Measurements from ENCODE around the gene NOPCHAP1.

Gene NOPCHAP1

DNA sequence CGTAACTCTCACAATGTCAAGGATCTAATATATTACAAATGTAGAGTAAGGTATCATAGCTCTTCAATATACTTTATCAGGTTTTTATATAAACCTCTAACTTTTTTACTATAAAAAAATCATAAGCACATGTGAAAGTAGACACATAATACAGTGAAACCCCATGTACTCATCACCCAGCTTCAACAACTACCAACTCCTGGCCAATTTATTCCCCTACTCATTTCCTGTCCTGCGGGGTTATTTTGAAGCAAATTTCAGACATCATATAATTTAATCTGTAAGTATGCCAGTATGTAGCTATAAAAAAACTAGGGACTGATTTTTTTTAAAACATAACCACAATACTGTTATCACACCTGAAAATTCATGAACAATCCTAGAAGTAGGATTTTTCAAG, 47.7 kb downstream of the NOPCHAP1 start:
- Histone ChIP-seq H3K4me1 (ENCODE audit: control insufficient read depth, insufficient read depth, low read length, poor library complexity, severe bottlenecking) (peaks cover 3% of the 10 kb centered on the region), H3K4me3 (ENCODE audit: insufficient read depth, low read depth, low read length, poor library complexity, severe bottlenecking) (no peak overlapping the region), H3K27ac (ENCODE audit: insufficient read depth, low read length, poor library complexity, severe bottlenecking) (no peak overlapping the region), H3K9me3 (ENCODE audit: control insufficient read depth, low read length) (no peaks in the 10 kb centered on the region), H3K27me3 (replicated peaks; ENCODE audit: control insufficient read depth, insufficient read depth, low read length, poor library complexity, severe bottlenecking) (no peaks in the 10 kb centered on the region), H3K36me3 (ENCODE audit: control insufficient read depth, insufficient read depth, low read length) (no peaks in the 10 kb centered on the region)
- no peak for DNase-seq

Data from effector memory CD4-positive, alpha-beta T cell (primary cell).